ENCODE results near the gene UBE2V1. TPM values are rescaled to one million over a fixed set of nuclear protein-coding genes. Genes with fewer than 3 reads are reported as not detected.
"Not testable (repeated sequence)": the region's sequence is repeated elsewhere in the genome, so short reads cannot be mapped to it uniquely, and the experiment has no call there.

Gene UBE2V1
- total RNA-seq, 2 donors from 2014 or later, result 47.1 to 64.7 TPM

GRCh38 chr20:50085481-50086365 lies 27.2 kb downstream of the UBE2V1 start:
- Histone ChIP-seq H3K27me3 (replicated peaks; ENCODE audit: insufficient read depth) (no peaks in the 10 kb centered on the region), H3K27ac (peak overlapping the region in 1 of 2 donors; percentile 31), H3K4me1 (replicated peaks) (peaks cover 8% of the 10 kb centered on the region), H3K9me3 (no peaks in the 10 kb centered on the region), H3K36me3 (peaks cover 0 to 2% of the 10 kb centered on the region in 2 donors), H3K4me3 (no peak overlapping the region)
- peak; percentile 21 for DNase-seq (ENCODE audit: low spot score)
- intact Hi-C loops (cut with DNase I), result no loop called here
- 2% methylated on average over 10 of the region's 10 CpGs for WGBS
- TF ChIP-seq CTCF (IDR thresholded peaks at IDR 0.05), result peak; percentile 25 to 77 (median 60)
- TF ChIP-seq POLR2AphosphoS5 (IDR thresholded peaks at IDR 0.05), result no peak

GRCh38 chr20:50085146-50085480 lies 27.8 kb downstream of the UBE2V1 start:
- Histone ChIP-seq H3K36me3 (peaks cover 0 to 2% of the 10 kb centered on the region in 2 donors), H3K4me3 (no peak overlapping the region), H3K4me1 (replicated peaks) (peaks cover 8% of the 10 kb centered on the region), H3K9me3 (no peaks in the 10 kb centered on the region), H3K27me3 (replicated peaks; ENCODE audit: insufficient read depth) (no peaks in the 10 kb centered on the region), H3K27ac (no peak overlapping the region)
- no peak for DNase-seq (ENCODE audit: low spot score)
- WGBS, result 75% methylated on average over 5 of the region's 5 CpGs
- intact Hi-C loops (cut with DNase I), result no loop called here
- no peak for TF ChIP-seq POLR2A (IDR thresholded peaks at IDR 0.05)
- no peak for TF ChIP-seq POLR2AphosphoS5 (IDR thresholded peaks at IDR 0.05)
- no peak for TF ChIP-seq CTCF (IDR thresholded peaks at IDR 0.05)

GRCh38 chr20:50083034-50083433 lies 29.9 kb downstream of the UBE2V1 start:
- DNase-seq (ENCODE audit: low spot score), result no peak
- H3K4me3 ChIP-seq, result no peak overlapping the region
- H3K27ac ChIP-seq, result no peak overlapping the region
- peaks cover 0 to 2% of the 10 kb centered on the region in 2 donors for H3K36me3 ChIP-seq
- TF ChIP-seq POLR2A (IDR thresholded peaks at IDR 0.05) (no peak), CTCF (IDR thresholded peaks at IDR 0.05) (no peak), POLR2AphosphoS5 (IDR thresholded peaks at IDR 0.05) (no peak)
- no peaks in the 10 kb centered on the region for H3K27me3 ChIP-seq (replicated peaks; ENCODE audit: insufficient read depth)
- peaks cover 8% of the 10 kb centered on the region for H3K4me1 ChIP-seq (replicated peaks)
- intact Hi-C loops (cut with DNase I), result no loop called here
- 88% methylated on average over 7 of the region's 7 CpGs for WGBS
- no peaks in the 10 kb centered on the region for H3K9me3 ChIP-seq

GRCh38 chr20:50082056-50082455 lies 30.9 kb downstream of the UBE2V1 start:
- DNase-seq (ENCODE audit: low spot score); intact Hi-C loops (cut with DNase I); H3K4me1 ChIP-seq (replicated peaks); H3K9me3 ChIP-seq; H3K27me3 ChIP-seq (replicated peaks; ENCODE audit: insufficient read depth); H3K27ac ChIP-seq; H3K4me3 ChIP-seq; H3K36me3 ChIP-seq: not testable (repeated sequence)
- 89% methylated on average over 9 of the region's 9 CpGs for WGBS

- Histone ChIP-seq H3K27me3 (replicated peaks; ENCODE audit: insufficient read depth) (no peaks in the 10 kb centered on the region), H3K9me3 (no peaks in the 10 kb centered on the region), H3K4me1 (replicated peaks) (no peaks in the 10 kb centered on the region), H3K4me3 (no peak overlapping the region), H3K27ac (no peak overlapping the region), H3K36me3 (peaks cover 0 to 2% of the 10 kb centered on the region in 2 donors)
- DNase-seq (ENCODE audit: low spot score), result no peak
- 66% methylated on average over 17 of the region's 17 CpGs for WGBS
- intact Hi-C loops (cut with DNase I), result no loop called here
- TF ChIP-seq POLR2AphosphoS5 (IDR thresholded peaks at IDR 0.05) (no peak), CTCF (IDR thresholded peaks at IDR 0.05) (no peak), POLR2A (IDR thresholded peaks at IDR 0.05) (no peak)
Measured at GRCh38 chr20:50077818-50078601, 34.9 kb downstream of the UBE2V1 start.

Measured in prostate gland (tissue), 2 donors.